ENCODE data around the gene POU3F2.

The POU3F2 gene

GRCh38 chr6:98871821-98872220, 37.4 kb downstream of the POU3F2 start:
- no peaks in the 10 kb centered on the region for H3K27me3 ChIP-seq (ENCODE audit: control insufficient read depth, insufficient read depth, low read length)
- H3K4me3 ChIP-seq (ENCODE audit: low read length): no peak overlapping the region

GRCh38 chr6:98875375-98875774, 41.0 kb downstream of the POU3F2 start:
- no peak overlapping the region for H3K4me3 ChIP-seq (ENCODE audit: low read length)
- H3K36me3 ChIP-seq (ENCODE audit: control insufficient read depth, insufficient read depth, low read length): no peaks in the 10 kb centered on the region
- no peaks in the 10 kb centered on the region for H3K27me3 ChIP-seq (ENCODE audit: control insufficient read depth, insufficient read depth, low read length)
- H3K4me1 ChIP-seq (ENCODE audit: control insufficient read depth, insufficient read depth, low read length): no peaks in the 10 kb centered on the region
- no peak overlapping the region for H3K9ac ChIP-seq (ENCODE audit: low read length)
- no peak overlapping the region for H3K27ac ChIP-seq (ENCODE audit: low read depth, low read length)

More at GRCh38 chr6:98871821-98872220, 37.4 kb downstream of the POU3F2 start:
- Histone ChIP-seq H3K4me1 (ENCODE audit: control insufficient read depth, insufficient read depth, low read length) (no peaks in the 10 kb centered on the region), H3K27ac (ENCODE audit: low read depth, low read length) (no peak overlapping the region), H3K36me3 (ENCODE audit: control insufficient read depth, insufficient read depth, low read length) (peaks cover 3% of the 10 kb centered on the region), H3K9ac (ENCODE audit: low read length) (no peak overlapping the region)

- Histone ChIP-seq H3K27ac (ENCODE audit: low read depth, low read length) (no peak overlapping the region), H3K4me3 (ENCODE audit: low read length) (no peak overlapping the region), H3K36me3 (ENCODE audit: control insufficient read depth, insufficient read depth, low read length) (no peaks in the 10 kb centered on the region), H3K27me3 (ENCODE audit: control insufficient read depth, insufficient read depth, low read length) (no peaks in the 10 kb centered on the region), H3K4me1 (ENCODE audit: control insufficient read depth, insufficient read depth, low read length) (no peaks in the 10 kb centered on the region), H3K9ac (ENCODE audit: low read length) (no peak overlapping the region)
Measured at GRCh38 chr6:98877250-98877649, 42.9 kb downstream of the POU3F2 start.

- H3K36me3 ChIP-seq (ENCODE audit: control insufficient read depth, insufficient read depth, low read length): peaks cover 2% of the 10 kb centered on the region
- H3K27me3 ChIP-seq (ENCODE audit: control insufficient read depth, insufficient read depth, low read length): no peaks in the 10 kb centered on the region
- H3K27ac ChIP-seq (ENCODE audit: low read depth, low read length): no peak overlapping the region
- no peak overlapping the region for H3K4me3 ChIP-seq (ENCODE audit: low read length)
- H3K9ac ChIP-seq (ENCODE audit: low read length): no peak overlapping the region
- H3K4me1 ChIP-seq (ENCODE audit: control insufficient read depth, insufficient read depth, low read length): no peaks in the 10 kb centered on the region
Measured at GRCh38 chr6:98880486-98880885, 46.1 kb downstream of the POU3F2 start.

- Histone ChIP-seq H3K9ac (ENCODE audit: low read length) (no peak overlapping the region), H3K27ac (ENCODE audit: low read depth, low read length) (no peak overlapping the region), H3K27me3 (ENCODE audit: control insufficient read depth, insufficient read depth, low read length) (no peaks in the 10 kb centered on the region), H3K36me3 (ENCODE audit: control insufficient read depth, insufficient read depth, low read length) (peaks cover 2% of the 10 kb centered on the region), H3K4me3 (ENCODE audit: low read length) (no peak overlapping the region), H3K4me1 (ENCODE audit: control insufficient read depth, insufficient read depth, low read length) (no peaks in the 10 kb centered on the region)
Measured at GRCh38 chr6:98885330-98885729, 51.0 kb downstream of the POU3F2 start.

GRCh38 chr6:98887650-98888049, 53.3 kb downstream of the POU3F2 start:
- Histone ChIP-seq H3K27me3 (ENCODE audit: control insufficient read depth, insufficient read depth, low read length) (no peaks in the 10 kb centered on the region), H3K4me1 (ENCODE audit: control insufficient read depth, insufficient read depth, low read length) (no peaks in the 10 kb centered on the region), H3K27ac (ENCODE audit: low read depth, low read length) (no peak overlapping the region), H3K9ac (ENCODE audit: low read length) (no peak overlapping the region), H3K36me3 (ENCODE audit: control insufficient read depth, insufficient read depth, low read length) (peaks cover 2% of the 10 kb centered on the region), H3K4me3 (ENCODE audit: low read length) (no peak overlapping the region)
